Kidney (tissue), 14 donors: ENCODE data around the gene OR6T1. TPM values are rescaled to one million over a fixed set of nuclear protein-coding genes. Genes with fewer than 3 reads are reported as not detected.
A peak's percentile ranks its signal among the peaks of the same experiment; 100 is the strongest.

ENCODE experiments used
- DNase-seq, 5 donors: peaks; one replicate each; pipeline ENCODE4 v3.0.0-alpha.2; 2013 to 2020
- FAIRE-seq: peaks from 2 replicates; lab custom pipeline; 2012; peaks lifted over from hg19 to GRCh38; lab: Jason Lieb, UNC
- H3K27ac ChIP-seq, 2 donors: one replicate each; pipeline ENCODE4 v1.7.0; 2013; ENCODE audit warnings: low read depth in 2 of 2, low read length in 2 of 2, inconsistent platforms in 1 of 2
- H3K27me3 ChIP-seq: one replicate; pipeline ENCODE4 v1.7.1; 2013; ENCODE audit warnings: low read length, inconsistent platforms; ENCODE audit not compliant: control insufficient read depth, insufficient read depth
- H3K36me3 ChIP-seq, 3 donors: one replicate each; pipeline versions ENCODE4 v1.7.0 to v1.7.1; 2013; ENCODE audit warnings: low read length in 3 of 3, control low read depth in 1 of 3, inconsistent platforms in 1 of 3; ENCODE audit not compliant: insufficient read depth in 3 of 3, control insufficient read depth in 2 of 3
- H3K4me1 ChIP-seq, 3 donors: one replicate each; pipeline versions ENCODE4 v1.7.0 to v1.7.1; 2013; ENCODE audit warnings: low read length in 3 of 3, inconsistent platforms in 1 of 3, low read depth in 1 of 3; ENCODE audit not compliant: control insufficient read depth in 2 of 3, insufficient read depth in 2 of 3
- H3K4me3 ChIP-seq, 3 donors: one replicate each; pipeline versions ENCODE4 v1.7.0 to v1.8.1; 2013; ENCODE audit warnings: low read length in 3 of 3, control low read depth in 1 of 3, inconsistent platforms in 1 of 3
- H3K9ac ChIP-seq, 3 donors: one replicate each; pipeline versions ENCODE4 v1.7.0 to v1.7.1; 2013; ENCODE audit warnings: low read length in 3 of 3, control low read depth in 1 of 3, inconsistent platforms in 1 of 3
- H3K9me3 ChIP-seq, 3 donors: one replicate each; pipeline versions ENCODE4 v1.7.0 to v1.7.1; 2013; ENCODE audit warnings: low read length in 3 of 3, control low read depth in 1 of 3, inconsistent platforms in 1 of 3; ENCODE audit not compliant: control insufficient read depth in 2 of 3, insufficient read depth in 1 of 3
- CTCF ChIP-seq: IDR thresholded peaks from 3 replicates; pipeline ENCODE4 v1.5.1; 2012; ENCODE audit warnings: mild to moderate bottlenecking, moderate library complexity, borderline replicate concordance; ENCODE audit not compliant: insufficient read depth; ENCODE audit errors: extremely low read depth
- intact Hi-C: fragments of 100-400 bp; cut with DNase I; formaldehyde crosslinking; loops from one replicate; pipeline ENCODE4 v1.11.1; 2022
- polyA plus RNA-seq: library from polyadenylated mRNA; stranded (reverse); fragments of 350-450 nt; fragmentation: Illumina TruSeq; extraction: RNeasy Lipid Tissue Mini Kit (QIAGEN cat#74804); gene quantifications from one replicate; pipeline ENCODE4 v1.2.3, GENCODE V29; 2014; ENCODE audit warnings: low read depth, low replicate concordance; ENCODE audit not compliant: insufficient read depth
- total RNA-seq: library from RNA; stranded (reverse); fragmentation: NEBNext Ultra II Directional; extraction: Animal tissue kit (Norgen Biotek cat#: 25700); gene quantifications from one replicate; pipeline ENCODE4 v1.2.1, GENCODE V29; 2021
- donor health status: control.
- donor health status: control.
- donor health status: control.
- donor health status: control.
- donor health status: control.
- donor health status: DM: yes; HTN: yes; CAD: no.
- donor health status: Normal renal cell carcinoma (clear cell type).

The OR6T1 gene
- total and polyA plus RNA-seq, 2 donors from 2014 or later, result not detected

GRCh38 chr11:123976770-123977560, 33.3 kb upstream of the OR6T1 start:
- H3K4me1 ChIP-seq, result no peaks in the 10 kb centered on the region
- no peaks in the 10 kb centered on the region for H3K27me3 ChIP-seq
- intact Hi-C loops, result no loop called here
- FAIRE-seq, result no peak
- no peak overlapping the region for H3K27ac ChIP-seq
- no peak overlapping the region for H3K9ac ChIP-seq
- H3K36me3 ChIP-seq, result no peaks in the 10 kb centered on the region
- no peak overlapping the region for H3K4me3 ChIP-seq
- no peak for TF ChIP-seq CTCF
- DNase-seq, result no peak
- H3K9me3 ChIP-seq, result no peaks in the 10 kb centered on the region

- TF ChIP-seq CTCF, result no peak
- Histone ChIP-seq H3K9me3 (no peaks in the 10 kb centered on the region), H3K4me3 (no peak overlapping the region), H3K27me3 (no peaks in the 10 kb centered on the region), H3K27ac (no peak overlapping the region), H3K9ac (no peak overlapping the region), H3K36me3 (no peaks in the 10 kb centered on the region), H3K4me1 (no peaks in the 10 kb centered on the region)
- intact Hi-C loops, result no loop called here
- FAIRE-seq (no peak), DNase-seq (peak in 1 of 5 donors; percentile 7)
Measured at GRCh38 chr11:123973816-123974215, 30.2 kb upstream of the OR6T1 start.

GRCh38 chr11:123956752-123957151, 13.1 kb upstream of the OR6T1 start:
- FAIRE-seq (no peak), DNase-seq (no peak)
- no peaks in the 10 kb centered on the region for H3K4me1 ChIP-seq
- H3K9ac ChIP-seq, result no peak overlapping the region
- H3K9me3 ChIP-seq, result peaks cover 0 to 2% (median 0%) of the 10 kb centered on the region in 3 donors
- no peak overlapping the region for H3K27ac ChIP-seq
- H3K27me3 ChIP-seq, result no peaks in the 10 kb centered on the region
- H3K4me3 ChIP-seq, result no peak overlapping the region
- no peaks in the 10 kb centered on the region for H3K36me3 ChIP-seq
- intact Hi-C loops, result no loop called here
- TF ChIP-seq CTCF, result no peak

GRCh38 chr11:123945132-123945531, 1.5 kb upstream of the OR6T1 start:
- TF ChIP-seq CTCF, result no peak
- no peaks in the 10 kb centered on the region for H3K4me1 ChIP-seq
- FAIRE-seq, result no peak
- no peaks in the 10 kb centered on the region for H3K27me3 ChIP-seq
- no peaks in the 10 kb centered on the region for H3K9me3 ChIP-seq
- H3K27ac ChIP-seq, result no peak overlapping the region
- no peaks in the 10 kb centered on the region for H3K36me3 ChIP-seq
- H3K4me3 ChIP-seq, result no peak overlapping the region
- DNase-seq, result no peak
- H3K9ac ChIP-seq, result no peak overlapping the region
- intact Hi-C loops, result no loop called here
